ENCODE results near the gene TUBA3D.

GRCh38 chr2:131519466-131519865 is 43.5 kb downstream of the TUBA3D start:
- TF ChIP-seq CTCF (IDR thresholded peaks at IDR 0.05) (no peak), POLR2A (IDR thresholded peaks at IDR 0.05) (no peak)

All from thyroid gland (tissue), 4 donors.